Esophagus mucosa (tissue), 1 donor: ENCODE results near the gene ASAP3. TPM values are rescaled to one million over a fixed set of nuclear protein-coding genes. Genes with fewer than 3 reads are reported as not detected.
A peak's percentile ranks its signal among the peaks of the same experiment; 100 is the strongest.

Experiments
- ATAC-seq: fragments of 200-7000 bp; cut with Tn5 transposase; one replicate; pipeline ENCODE4 v1.9.1; 2020
- total RNA-seq: library from RNA; stranded (reverse); gene quantifications from one replicate; pipeline ENCODE4 v1.2.4, GENCODE V29; 2023
- donor health status: DM: yes; HTN: yes; CAD: no.

ASAP3 gene
- total RNA-seq, 1 donor from 2014 or later = 31.5 TPM

GRCh38 chr1:23448846-23449245, 35.1 kb downstream of the ASAP3 start:
- no peak for ATAC-seq

DNA sequence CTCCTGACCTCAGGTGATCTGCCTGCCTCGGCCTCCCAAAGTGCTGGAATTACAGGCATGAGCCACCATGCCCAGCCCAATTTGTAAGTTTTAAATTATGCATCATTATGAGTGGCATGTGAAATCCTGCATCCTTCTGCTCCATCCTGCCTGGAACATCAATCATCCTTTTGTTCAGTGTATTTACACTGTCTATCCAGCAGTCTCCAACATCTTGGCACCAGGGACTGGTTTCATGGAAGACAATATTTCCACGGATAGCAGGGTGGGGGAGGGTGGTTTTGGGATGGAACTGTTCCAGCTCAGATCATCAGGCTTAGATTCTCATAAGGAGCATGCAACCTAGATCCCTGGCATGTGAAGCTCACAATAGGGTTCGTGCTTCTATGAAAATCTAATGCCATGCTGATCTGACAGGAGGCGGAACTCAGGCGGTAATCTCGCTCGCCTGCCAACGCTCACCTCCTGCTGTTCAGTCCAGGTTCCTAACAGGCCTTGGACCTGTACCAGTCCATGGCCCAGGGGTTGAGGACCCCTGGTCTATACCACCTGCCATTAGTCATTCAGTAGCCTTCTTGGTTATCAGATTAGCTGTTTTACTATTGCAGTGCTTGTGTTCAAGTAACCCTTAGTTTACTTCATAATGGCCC, 37.2 kb downstream of the ASAP3 start:
- ATAC-seq = peak; percentile 71

DNA sequence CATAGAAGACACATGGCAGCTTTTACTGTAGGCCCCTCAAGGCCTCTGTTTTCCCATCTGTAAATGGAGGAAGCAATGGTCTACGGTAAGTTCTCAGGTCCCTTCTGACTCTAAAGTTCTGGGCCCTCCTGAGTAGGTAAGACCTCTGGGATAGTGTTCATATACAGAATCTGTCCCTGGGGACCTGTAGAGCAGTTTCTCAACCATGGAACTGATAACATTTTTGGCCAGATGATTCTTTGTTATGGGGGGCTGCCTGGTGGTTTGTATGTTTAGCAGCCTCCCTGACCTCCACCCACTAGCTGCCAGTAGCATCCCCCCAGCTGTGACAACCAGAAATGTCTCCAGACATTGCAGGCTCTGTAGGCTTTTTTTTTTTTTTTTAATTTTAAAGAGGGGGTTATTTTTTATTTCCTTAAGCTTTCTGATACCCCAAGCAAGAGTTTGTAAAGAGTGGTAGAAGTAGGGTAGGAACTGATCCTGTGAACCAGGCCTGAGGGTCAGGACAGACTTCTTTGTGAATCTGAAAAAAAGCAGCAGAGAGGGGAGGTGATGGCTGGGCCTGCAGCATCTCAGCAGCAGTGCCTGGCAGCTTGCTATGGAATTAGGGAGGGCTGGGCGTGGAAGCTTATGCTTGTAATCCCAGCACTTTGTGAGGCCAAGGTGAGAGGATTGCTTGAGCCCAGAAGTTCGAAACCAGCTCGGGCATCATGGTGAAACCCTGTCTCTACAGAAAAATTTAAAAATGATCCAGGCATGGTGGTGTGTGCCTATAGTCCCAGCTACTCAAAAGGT, 39.2 kb downstream of the ASAP3 start:
- ATAC-seq = no peak

DNA sequence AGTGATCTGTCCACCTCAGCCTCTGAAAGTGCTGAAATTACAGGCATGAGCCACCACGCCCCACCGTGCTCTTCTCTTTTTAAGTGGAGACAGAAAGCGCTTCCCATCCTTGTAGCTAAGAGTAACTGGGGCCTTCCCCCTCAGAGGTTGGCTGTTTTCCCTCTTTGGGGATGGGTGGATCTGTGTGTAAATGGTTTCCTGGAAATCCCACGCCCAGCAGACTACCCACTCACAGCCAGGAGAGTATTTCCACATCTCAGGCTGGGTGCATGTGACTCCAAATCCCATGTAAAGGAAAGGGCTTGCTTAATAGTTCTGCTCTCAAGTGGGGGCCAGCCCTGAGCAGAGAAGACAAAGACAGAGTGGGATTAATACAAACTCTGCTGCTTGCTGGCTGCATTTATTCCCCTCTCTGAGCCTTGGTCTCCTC, 39.9 kb downstream of the ASAP3 start:
- peak; percentile 83 for ATAC-seq

GRCh38 chr1:23442751-23443150, 41.2 kb downstream of the ASAP3 start:
- no peak for ATAC-seq

GRCh38 chr1:23441446-23442148, 42.4 kb downstream of the ASAP3 start:
- ATAC-seq = no peak

GRCh38 chr1:23438545-23438944, 45.4 kb downstream of the ASAP3 start:
- no peak for ATAC-seq

DNA sequence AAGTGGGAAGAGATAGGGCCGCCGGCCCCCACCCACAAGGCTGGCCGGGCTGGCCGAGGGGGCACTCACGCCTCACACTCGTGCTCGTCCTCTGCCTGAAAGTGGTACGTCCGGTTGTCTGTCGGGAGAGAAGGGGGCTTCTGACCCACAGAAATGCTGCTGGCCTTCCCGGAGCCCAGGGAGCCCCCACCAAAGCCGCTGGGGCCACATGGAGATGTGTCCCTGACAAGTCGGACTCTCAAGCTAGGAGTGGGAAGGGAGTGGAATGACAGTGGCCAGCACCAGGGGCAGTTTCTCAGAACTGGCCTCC, 46.7 kb downstream of the ASAP3 start:
- ATAC-seq = no peak

DNA sequence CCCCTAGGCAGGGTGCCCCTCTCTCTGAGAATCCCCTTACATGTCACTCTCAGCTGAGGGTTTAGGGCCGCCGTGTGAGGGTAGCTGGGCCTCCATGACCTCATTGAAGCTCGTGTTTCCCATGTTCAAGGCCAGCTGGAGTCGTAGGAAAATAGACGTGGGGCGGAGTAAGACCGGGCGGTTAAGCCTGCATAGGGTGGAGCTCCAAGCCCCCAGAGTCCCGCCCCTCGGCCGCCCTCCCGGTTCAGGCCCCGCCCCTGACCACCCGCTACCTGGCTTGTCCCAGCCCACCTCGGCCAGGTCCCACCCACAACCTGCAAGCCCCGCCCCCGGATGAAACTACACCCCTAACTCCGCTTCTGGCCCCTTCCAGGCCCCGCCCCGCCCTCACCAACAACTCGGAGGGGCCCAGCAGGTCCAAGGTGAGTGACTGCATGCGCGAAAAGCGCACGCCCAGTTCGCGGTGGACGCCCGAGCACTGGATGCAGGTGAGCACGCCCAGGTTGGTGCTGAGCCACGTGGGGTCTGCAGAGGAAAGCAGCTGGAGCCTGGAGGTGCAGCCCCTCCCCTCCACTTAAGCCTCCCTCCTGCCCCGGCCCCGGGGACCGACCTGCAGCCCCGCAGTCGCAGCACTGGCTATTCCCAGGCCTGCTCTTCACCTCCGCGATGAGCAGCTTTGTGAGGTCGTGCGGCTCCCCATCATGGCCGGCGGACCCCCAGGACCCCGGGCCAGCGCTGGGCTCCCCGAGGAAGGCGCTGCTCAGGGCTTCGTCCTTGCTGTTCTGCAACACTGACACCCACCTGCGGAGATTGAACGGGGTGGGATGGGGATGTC, 47.2 kb downstream of the ASAP3 start:
- peak; percentile 14 for ATAC-seq

GRCh38 chr1:23434260-23434775, 49.7 kb downstream of the ASAP3 start:
- ATAC-seq = peak; percentile 57

DNA sequence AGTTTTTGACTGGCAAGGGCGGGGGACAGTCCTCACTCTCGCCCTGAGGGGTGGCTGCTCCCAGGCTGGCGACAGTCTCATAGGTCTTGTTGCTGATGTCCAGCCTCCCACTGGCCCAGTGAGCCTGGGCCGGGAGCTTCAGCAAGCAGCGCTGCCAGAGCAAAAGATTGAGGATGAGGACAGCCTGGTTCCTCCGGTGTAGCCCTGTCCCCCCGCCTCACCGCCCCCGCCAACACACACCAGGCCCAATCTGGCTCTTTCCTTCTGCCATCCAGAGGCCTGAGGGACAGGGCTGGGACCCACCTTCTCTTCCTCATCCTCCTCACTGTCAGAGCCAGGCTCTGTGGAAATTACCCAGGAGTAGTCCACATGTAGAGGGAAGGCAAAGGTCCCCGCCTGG, 50.9 kb downstream of the ASAP3 start:
- ATAC-seq = no peak

- no peak for ATAC-seq
Measured at GRCh38 chr1:23431431-23431830, 52.5 kb downstream of the ASAP3 start.

GRCh38 chr1:23430803-23431202, 53.2 kb downstream of the ASAP3 start:
- ATAC-seq = no peak

- ATAC-seq = no peak
Measured at GRCh38 chr1:23428136-23428905, 55.7 kb downstream of the ASAP3 start.

DNA sequence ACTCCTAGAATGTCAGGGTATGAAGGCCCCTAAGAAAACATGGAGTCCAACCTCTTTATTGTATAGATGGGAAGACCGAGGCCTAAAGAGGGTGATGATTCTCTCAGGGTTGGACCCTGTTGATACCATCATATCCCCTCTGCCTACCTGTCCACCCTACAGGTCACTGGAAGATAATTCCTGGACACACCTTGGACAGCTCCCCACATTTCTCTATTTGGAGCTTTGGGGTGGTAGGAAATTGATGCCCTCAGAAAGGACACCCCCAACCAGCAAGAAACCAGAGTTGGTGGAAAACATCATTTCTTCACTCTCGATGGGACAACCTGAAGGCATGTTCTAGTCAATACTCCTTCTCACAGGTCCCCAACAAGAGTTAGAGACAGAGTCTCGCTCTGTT, 56.4 kb downstream of the ASAP3 start:
- ATAC-seq = no peak

GRCh38 chr1:23426828-23427227, 57.2 kb downstream of the ASAP3 start:
- ATAC-seq = no peak

DNA sequence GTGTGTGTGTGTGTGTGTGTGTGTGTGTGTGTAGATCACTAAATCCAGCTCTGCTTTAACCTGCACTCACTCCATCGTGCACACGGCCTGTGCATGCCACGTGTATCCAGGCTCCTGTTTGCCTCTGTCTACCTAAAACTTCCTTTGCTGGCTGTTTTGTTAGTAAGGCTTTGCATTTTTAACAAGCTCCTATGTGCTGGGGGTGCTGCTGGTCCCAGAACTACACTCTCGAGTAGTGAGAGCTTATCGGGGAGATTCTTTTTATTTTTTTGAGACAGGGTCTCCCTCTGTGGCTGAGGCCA, 58.8 kb downstream of the ASAP3 start:
- ATAC-seq = no peak

DNA sequence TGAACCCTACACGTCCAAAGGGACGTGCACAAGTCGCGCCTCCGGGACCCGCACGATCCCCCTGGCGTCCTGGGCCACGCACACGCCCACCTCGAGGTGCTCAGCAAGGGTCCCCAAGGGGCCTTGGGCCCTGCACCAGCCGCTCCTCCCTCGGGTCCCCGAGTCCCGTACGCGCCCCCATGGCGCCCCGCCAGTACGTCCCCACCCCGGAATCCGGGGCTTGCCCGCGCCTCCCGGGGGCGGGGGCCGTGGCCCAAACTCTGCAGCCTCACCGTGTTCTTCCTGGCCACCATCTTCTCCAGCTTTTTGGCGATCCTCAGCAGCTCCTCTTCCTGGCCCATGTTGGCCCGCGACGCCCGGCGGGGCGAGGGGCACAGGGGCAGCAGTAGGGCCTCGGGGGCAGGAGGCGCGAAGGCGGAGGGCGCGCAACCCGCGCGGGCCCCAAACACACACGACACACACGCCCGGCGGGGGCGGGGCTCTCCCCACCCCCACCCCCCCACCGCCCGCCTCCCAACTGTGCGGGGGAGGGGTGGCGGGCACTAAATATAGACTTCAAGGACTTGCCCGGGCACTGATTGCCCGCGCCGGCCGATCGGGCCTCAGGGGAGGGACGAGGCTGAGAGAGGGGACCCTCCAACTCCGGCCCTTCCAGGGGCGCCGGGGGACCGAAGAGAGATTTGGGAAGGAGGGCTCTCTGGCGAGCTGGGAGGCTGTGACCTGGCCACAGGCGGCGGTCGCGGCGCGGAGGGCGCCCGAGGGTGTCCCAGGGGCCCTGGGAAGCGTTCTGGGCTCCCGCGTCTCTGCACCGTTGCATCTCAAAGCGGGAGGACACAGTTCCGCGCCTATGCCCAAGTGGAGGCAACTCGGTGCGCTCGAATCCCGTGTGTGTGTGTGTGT, 59.4 kb downstream of the ASAP3 start, which contains the start of gene TCEA3:
Gene TCEA3 (minus strand): TSS at position 456 of the 900 bp plus-strand sequence. CDS start 115 bp downstream, at position 341.
- peak; percentile 56 for ATAC-seq

- ATAC-seq = peak; percentile 55
Measured at GRCh38 chr1:23423415-23424292, 60.3 kb downstream of the ASAP3 start.

GRCh38 chr1:23422941-23423340, 61.0 kb downstream of the ASAP3 start:
- no peak for ATAC-seq
